Fibroblast of lung (primary cell): Measurements from ENCODE around the gene MLC1. TPM values are rescaled to one million over a fixed set of nuclear protein-coding genes. Genes with fewer than 3 reads are reported as not detected.

Experiments
- DNase-seq, 2 donors: peaks; one replicate each; pipeline versions ENCODE4 v3.0.0 to v3.0.0-alpha.2; 2010; ENCODE audit warnings: low read depth in 2 of 2
- H2AFZ ChIP-seq: 2 replicates; pipeline ENCODE4 v1.5.1; 2012; ENCODE audit warnings: low read length, control low read depth, inconsistent platforms
- H3K27ac ChIP-seq: 2 replicates; pipeline ENCODE4 v1.5.1; 2011; ENCODE audit warnings: low read length, control low read depth; ENCODE audit not compliant: insufficient read depth
- H3K27me3 ChIP-seq: 2 replicates; pipeline ENCODE4 v1.5.1; 2011; ENCODE audit warnings: mild to moderate bottlenecking, low read length; ENCODE audit not compliant: control insufficient read depth, insufficient read depth
- H3K36me3 ChIP-seq: 2 replicates; pipeline ENCODE4 v1.5.1; 2011; ENCODE audit warnings: low read length; ENCODE audit not compliant: control insufficient read depth, insufficient read depth
- H3K4me1 ChIP-seq: 2 replicates; pipeline ENCODE4 v1.5.1; 2011; ENCODE audit warnings: low read length; ENCODE audit not compliant: control insufficient read depth, insufficient read depth; ENCODE audit errors: extremely low read depth
- H3K4me2 ChIP-seq: 2 replicates; pipeline ENCODE4 v1.5.1; 2011; ENCODE audit warnings: low read length, control low read depth; ENCODE audit not compliant: insufficient read depth; ENCODE audit errors: extremely low read depth
- H3K4me3 ChIP-seq, 4 experiments: fragments of 200-600 bp in 1 of 4; sonication (generic) in 1 of 4; replicated peaks in 1 of 4; 2 replicates each; pipeline ENCODE4 v1.5.1; 2011 to 2016; ENCODE audit warnings: low read length in 4 of 4, low read depth in 3 of 4, mild to moderate bottlenecking in 3 of 4, control low read depth in 2 of 4, inconsistent platforms in 1 of 4, mixed read lengths in 1 of 4; ENCODE audit not compliant: insufficient read depth in 1 of 4; ENCODE audit errors: control extremely low read depth in 1 of 4
- H3K79me2 ChIP-seq: 2 replicates; pipeline ENCODE4 v1.5.1; 2012; ENCODE audit warnings: mild to moderate bottlenecking, low read length, inconsistent platforms; ENCODE audit not compliant: control insufficient read depth, insufficient read depth
- H3K9ac ChIP-seq: 2 replicates; pipeline ENCODE4 v1.5.1; 2011; ENCODE audit warnings: mild to moderate bottlenecking, low read length, control low read depth; ENCODE audit not compliant: insufficient read depth
- H3K9me3 ChIP-seq: 2 replicates; pipeline ENCODE4 v1.5.1; 2012; ENCODE audit warnings: low read depth, low read length; ENCODE audit not compliant: control insufficient read depth, insufficient read depth
- H4K20me1 ChIP-seq: 2 replicates; pipeline ENCODE4 v1.5.1; 2011; ENCODE audit warnings: low read length; ENCODE audit not compliant: control insufficient read depth, insufficient read depth; ENCODE audit errors: extremely low read depth
- EZH2 ChIP-seq: IDR thresholded peaks from 2 replicates; pipeline ENCODE4 v1.5.1; 2012; ENCODE audit warnings: low read length, control low read depth, mild to moderate bottlenecking; ENCODE audit errors: missing control alignments
- polyA plus RNA-seq, 2 donors: library from polyadenylated mRNA; depleted of rRNA in 1 of 2; stranded (reverse) in 1 of 2; unstranded in 1 of 2; fragments of >200 nt; gene quantifications; 2 replicates each; pipeline ENCODE4 v1.2.1, GENCODE V29; 2011 to 2012; ENCODE audit warnings: missing spikeins in 1 of 2
- total RNA-seq: library from RNA; depleted of rRNA; stranded (reverse); fragments of >200 nt; gene quantifications from 2 replicates; pipeline ENCODE4 v1.2.1, GENCODE V29; 2014
- TF ChIP-seq, protein P1 (sequence below), 2 donors: IDR thresholded peaks in 1 of 2; conservative IDR thresholded peaks in 1 of 2; 1 replicate in 1 of 2; 2 replicates in 1 of 2; pipeline ENCODE4 v1.5.1; 2011 to 2012; ENCODE audit warnings: low read length in 2 of 2, control low read depth in 1 of 2, inconsistent platforms in 1 of 2, low read depth in 1 of 2, mild to moderate bottlenecking in 1 of 2

The MLC1 gene
- total and polyA plus RNA-seq, 2 donors (not counting 1 experiment from before 2014, with no cell fraction given), result under 0.01 TPM; not detected in 1

DNA sequence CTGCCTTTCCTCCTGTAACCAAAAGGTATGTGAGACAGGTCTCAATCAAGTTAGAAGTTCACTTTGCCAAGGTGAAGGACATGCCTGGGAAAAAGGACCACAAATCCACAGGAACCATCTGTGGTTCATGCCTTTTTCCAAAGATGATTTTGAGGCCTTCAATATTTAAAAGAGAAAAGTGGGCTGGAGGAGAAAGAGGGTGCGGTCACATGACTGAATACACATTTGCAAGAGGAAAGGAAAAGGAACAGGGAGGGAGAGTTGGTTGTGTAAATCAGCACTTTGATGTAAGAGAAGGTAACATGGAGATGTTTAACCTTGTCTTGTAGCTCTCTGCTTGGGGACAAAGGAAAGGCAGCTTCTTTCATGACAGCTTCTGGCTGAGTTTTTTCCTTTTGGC is 25.8 kb upstream of the MLC1 start:
- no peaks in the 10 kb centered on the region for H3K79me2 ChIP-seq
- no peaks in the 10 kb centered on the region for H3K36me3 ChIP-seq
- H3K9ac ChIP-seq, result no peak overlapping the region
- no peaks in the 10 kb centered on the region for H4K20me1 ChIP-seq
- no peaks in the 10 kb centered on the region for H3K9me3 ChIP-seq
- TF ChIP-seq, protein P1, sequence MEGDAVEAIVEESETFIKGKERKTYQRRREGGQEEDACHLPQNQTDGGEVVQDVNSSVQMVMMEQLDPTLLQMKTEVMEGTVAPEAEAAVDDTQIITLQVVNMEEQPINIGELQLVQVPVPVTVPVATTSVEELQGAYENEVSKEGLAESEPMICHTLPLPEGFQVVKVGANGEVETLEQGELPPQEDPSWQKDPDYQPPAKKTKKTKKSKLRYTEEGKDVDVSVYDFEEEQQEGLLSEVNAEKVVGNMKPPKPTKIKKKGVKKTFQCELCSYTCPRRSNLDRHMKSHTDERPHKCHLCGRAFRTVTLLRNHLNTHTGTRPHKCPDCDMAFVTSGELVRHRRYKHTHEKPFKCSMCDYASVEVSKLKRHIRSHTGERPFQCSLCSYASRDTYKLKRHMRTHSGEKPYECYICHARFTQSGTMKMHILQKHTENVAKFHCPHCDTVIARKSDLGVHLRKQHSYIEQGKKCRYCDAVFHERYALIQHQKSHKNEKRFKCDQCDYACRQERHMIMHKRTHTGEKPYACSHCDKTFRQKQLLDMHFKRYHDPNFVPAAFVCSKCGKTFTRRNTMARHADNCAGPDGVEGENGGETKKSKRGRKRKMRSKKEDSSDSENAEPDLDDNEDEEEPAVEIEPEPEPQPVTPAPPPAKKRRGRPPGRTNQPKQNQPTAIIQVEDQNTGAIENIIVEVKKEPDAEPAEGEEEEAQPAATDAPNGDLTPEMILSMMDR (conservative IDR thresholded peaks at IDR 0.05 in 1 of 2, IDR thresholded peaks at IDR 0.05 in 1 of 2; ENCODE audit: low read depth in 1 of 2, low read length in 2 of 2), result no peak
- no peak for TF ChIP-seq EZH2
- no peak overlapping the region for H2AFZ ChIP-seq
- H3K4me2 ChIP-seq, result no peak overlapping the region
- no peaks in the 10 kb centered on the region for H3K27me3 ChIP-seq
- no peaks in the 10 kb centered on the region for H3K4me1 ChIP-seq
- H3K4me3 ChIP-seq, result no peak overlapping the region
- no peak for DNase-seq
- no peak overlapping the region for H3K27ac ChIP-seq

DNA sequence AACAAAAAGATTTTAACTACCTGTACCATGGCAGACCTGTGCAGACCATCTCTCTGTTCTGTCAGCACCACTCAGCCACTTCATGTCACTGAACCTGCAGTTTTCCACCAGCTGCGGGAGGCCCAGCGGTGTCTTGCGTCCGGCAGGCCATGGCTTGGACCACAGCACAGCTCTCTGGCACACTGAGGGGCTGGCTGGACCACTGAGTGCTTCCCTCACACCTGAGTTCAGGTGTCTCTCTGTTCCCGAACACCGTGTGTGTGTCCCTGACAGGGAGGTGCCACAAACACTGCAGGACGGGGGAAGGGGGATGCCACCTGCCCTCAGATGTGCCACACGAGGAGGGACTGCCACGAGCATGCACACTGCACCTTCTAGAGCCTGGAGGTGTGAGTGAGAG is 22.3 kb upstream of the MLC1 start:
- H3K9ac ChIP-seq, result no peak overlapping the region
- no peaks in the 10 kb centered on the region for H3K9me3 ChIP-seq
- H3K4me2 ChIP-seq, result no peak overlapping the region
- no peaks in the 10 kb centered on the region for H3K36me3 ChIP-seq
- H3K4me3 ChIP-seq, result no peak overlapping the region
- no peaks in the 10 kb centered on the region for H3K79me2 ChIP-seq
- H3K4me1 ChIP-seq, result no peaks in the 10 kb centered on the region
- DNase-seq, result no peak
- H2AFZ ChIP-seq, result no peak overlapping the region
- no peak overlapping the region for H3K27ac ChIP-seq
- no peaks in the 10 kb centered on the region for H4K20me1 ChIP-seq
- H3K27me3 ChIP-seq, result peaks cover 4% of the 10 kb centered on the region
- TF ChIP-seq EZH2, result no peak
- TF ChIP-seq, protein P1 (conservative IDR thresholded peaks at IDR 0.05 in 1 of 2, IDR thresholded peaks at IDR 0.05 in 1 of 2; ENCODE audit: low read depth in 1 of 2, low read length in 2 of 2), result no peak

DNA sequence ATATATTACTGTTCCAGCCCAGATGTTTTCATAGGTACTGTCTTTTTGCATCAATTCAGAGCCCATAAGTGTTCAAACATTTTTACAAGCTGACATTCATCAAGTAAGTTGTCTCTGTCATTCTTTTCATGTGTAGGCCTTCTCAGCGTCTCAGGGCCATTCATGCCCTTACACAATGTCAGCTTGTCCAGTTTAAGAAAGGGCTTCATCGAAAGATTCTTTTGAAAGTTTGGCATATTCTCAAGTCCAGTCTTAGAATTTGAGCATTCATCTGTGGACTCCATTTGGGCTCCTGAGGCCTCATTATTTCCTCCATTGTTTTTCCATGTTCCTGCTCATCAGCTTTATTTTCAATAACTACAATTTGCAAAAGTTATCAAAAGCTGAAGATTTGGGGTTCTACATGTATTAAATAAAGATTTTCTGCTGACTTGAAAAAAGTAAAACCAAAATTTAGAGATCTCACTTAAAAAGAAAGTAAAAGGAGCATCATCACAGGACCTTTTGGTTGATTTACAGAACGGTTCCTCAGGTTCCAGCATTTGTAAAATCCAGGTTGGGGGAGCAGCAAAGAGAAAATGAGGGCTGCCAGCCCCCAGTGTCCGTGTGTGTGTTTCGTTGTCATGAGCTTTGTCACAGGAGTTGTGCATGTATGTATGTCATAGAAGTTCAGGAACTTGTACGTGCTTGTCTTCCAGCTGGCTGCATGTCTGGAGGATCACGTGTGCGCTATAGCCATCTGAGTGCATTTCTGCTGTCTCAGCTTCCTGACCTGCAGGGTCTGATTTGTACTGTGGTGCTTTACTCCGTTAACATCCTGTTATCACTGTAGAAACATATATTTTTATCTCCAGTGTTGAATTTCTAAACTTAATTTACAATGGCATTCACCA is 20.2 kb upstream of the MLC1 start:
- Histone ChIP-seq H3K27me3 (peaks cover 4% of the 10 kb centered on the region), H2AFZ (peak overlapping the region; percentile 64), H3K27ac (no peak overlapping the region), H3K9ac (no peak overlapping the region), H3K4me3 (no peak overlapping the region), H3K4me2 (no peak overlapping the region), H3K9me3 (no peaks in the 10 kb centered on the region), H3K79me2 (no peaks in the 10 kb centered on the region), H3K36me3 (no peaks in the 10 kb centered on the region), H3K4me1 (no peaks in the 10 kb centered on the region), H4K20me1 (no peaks in the 10 kb centered on the region)
- peak in 1 of 2 donors; percentile 61 for DNase-seq
- TF ChIP-seq, protein P1 (conservative IDR thresholded peaks at IDR 0.05 in 1 of 2, IDR thresholded peaks at IDR 0.05 in 1 of 2; ENCODE audit: low read depth in 1 of 2, low read length in 2 of 2), result no peak
- no peak for TF ChIP-seq EZH2
